ENCODE measurements around the gene RAB40B.

RAB40B gene

GRCh38 chr17:82636626-82637598, 61.6 kb downstream of the RAB40B start:
- no peak overlapping the region for H3K4me3 ChIP-seq (ENCODE audit: low read length)

GRCh38 chr17:82633343-82633742, 65.2 kb downstream of the RAB40B start:
- no peak for TF ChIP-seq CTCF (conservative IDR thresholded peaks at IDR 0.05; ENCODE audit: low read depth, low read length)
- DNase-seq (ENCODE audit: low read depth): no peak
- no peak overlapping the region for H3K4me3 ChIP-seq (ENCODE audit: low read length)

More at GRCh38 chr17:82636626-82637598, 61.6 kb downstream of the RAB40B start:
- TF ChIP-seq CTCF (conservative IDR thresholded peaks at IDR 0.05; ENCODE audit: low read depth, low read length): no peak
- DNase-seq (ENCODE audit: low read depth): no peak

GRCh38 chr17:82632451-82632850, 66.0 kb downstream of the RAB40B start:
- H3K4me3 ChIP-seq (ENCODE audit: low read length): no peak overlapping the region
- DNase-seq (ENCODE audit: low read depth): no peak
- no peak for TF ChIP-seq CTCF (conservative IDR thresholded peaks at IDR 0.05; ENCODE audit: low read depth, low read length)

GRCh38 chr17:82631544-82631943, 67.0 kb downstream of the RAB40B start:
- DNase-seq (ENCODE audit: low read depth): no peak
- H3K4me3 ChIP-seq (ENCODE audit: low read length): no peak overlapping the region
- TF ChIP-seq CTCF (conservative IDR thresholded peaks at IDR 0.05; ENCODE audit: low read depth, low read length): no peak

GRCh38 chr17:82630212-82630611, 68.3 kb downstream of the RAB40B start:
- no peak overlapping the region for H3K4me3 ChIP-seq (ENCODE audit: low read length)
- no peak for TF ChIP-seq CTCF (conservative IDR thresholded peaks at IDR 0.05; ENCODE audit: low read depth, low read length)
- DNase-seq (ENCODE audit: low read depth): no peak

GRCh38 chr17:82629748-82630147, 68.8 kb downstream of the RAB40B start:
- DNase-seq (ENCODE audit: low read depth): no peak
- no peak for TF ChIP-seq CTCF (conservative IDR thresholded peaks at IDR 0.05; ENCODE audit: low read depth, low read length)
- H3K4me3 ChIP-seq (ENCODE audit: low read length): no peak overlapping the region

- no peak overlapping the region for H3K4me3 ChIP-seq (ENCODE audit: low read length)
- TF ChIP-seq CTCF (conservative IDR thresholded peaks at IDR 0.05; ENCODE audit: low read depth, low read length): no peak
- DNase-seq (ENCODE audit: low read depth): no peak
Measured at GRCh38 chr17:82627405-82627804, 71.1 kb downstream of the RAB40B start.
